ENCODE data around the gene CMSS1.

Gene CMSS1

GRCh38 chr3:100060685-100061484 is 243.2 kb downstream of the CMSS1 start (continued):
- TF ChIP-seq SP7 (tag by site-specific recombination; IDR thresholded peaks at IDR 0.05) (no peak), GLI4 (tag by site-specific recombination; IDR thresholded peaks at IDR 0.05) (no peak), ZNF211 (tag by site-specific recombination; IDR thresholded peaks at IDR 0.05; ENCODE audit: low read depth) (no peak), EGR2 (tag by site-specific recombination; IDR thresholded peaks at IDR 0.05; ENCODE audit: low read depth) (peak; percentile 65), ZNF266 (tag by site-specific recombination; IDR thresholded peaks at IDR 0.05; ENCODE audit: low read depth) (no peak)

GRCh38 chr3:100062665-100063064 is 245.0 kb downstream of the CMSS1 start:
- Histone ChIP-seq H3K4me3 (ENCODE audit: low read depth, low read length) (no peak overlapping the region), H3K4me1 (ENCODE audit: control insufficient read depth, insufficient read depth, low read length) (no peaks in the 10 kb centered on the region), H3K9me3 (ENCODE audit: control insufficient read depth, insufficient read depth, low read depth, low read length) (no peaks in the 10 kb centered on the region), H3K36me3 (ENCODE audit: control insufficient read depth in 2 of 2, insufficient read depth in 1 of 2, low read length in 2 of 2) (no peaks in the 10 kb centered on the region), H3K27ac (ENCODE audit: extremely low read depth, low read depth, low read length) (no peak overlapping the region)
- CTCF ChIA-PET, result interaction anchor here (1.3 kb wide), 1 partner anchor 220 kb away, joined by 5 read pairs; no protein-coding TSS in a partner anchor
- TF ChIP-seq ZNF223 (tag by site-specific recombination; IDR thresholded peaks at IDR 0.05) (no peak), ZNF341 (tag by site-specific recombination; IDR thresholded peaks at IDR 0.05; ENCODE audit: low read depth) (no peak), PRDM10 (tag by site-specific recombination; IDR thresholded peaks at IDR 0.05) (no peak), ZNF701 (tag by site-specific recombination; IDR thresholded peaks at IDR 0.05) (no peak), ZNF768 (tag by site-specific recombination; IDR thresholded peaks at IDR 0.05) (no peak), ZBTB26 (tag by site-specific recombination; optimal IDR thresholded peaks at IDR 0.05) (no peak), ZXDB (tag by site-specific recombination; IDR thresholded peaks at IDR 0.05) (no peak), ZNF174 (tag by site-specific recombination; IDR thresholded peaks at IDR 0.05) (no peak), ZNF660 (tag by site-specific recombination; IDR thresholded peaks at IDR 0.05) (no peak), CTCF (tag by site-specific recombination; IDR thresholded peaks at IDR 0.05) (no peak)
- POLR2A ChIA-PET, result no interaction called here

- H3K36me3 ChIP-seq (ENCODE audit: control insufficient read depth in 2 of 2, insufficient read depth in 1 of 2, low read length in 2 of 2), result no peaks in the 10 kb centered on the region
- no peak overlapping the region for H3K27ac ChIP-seq (ENCODE audit: extremely low read depth, low read depth, low read length)
- no peaks in the 10 kb centered on the region for H3K9me3 ChIP-seq (ENCODE audit: control insufficient read depth, insufficient read depth, low read depth, low read length)
- H3K4me1 ChIP-seq (ENCODE audit: control insufficient read depth, insufficient read depth, low read length), result no peaks in the 10 kb centered on the region
- H3K4me3 ChIP-seq (ENCODE audit: low read depth, low read length), result no peak overlapping the region
- ChIA-PET CTCF (no interaction called here), POLR2A (no interaction called here)
- TF ChIP-seq PATZ1 (tag by site-specific recombination; IDR thresholded peaks at IDR 0.05) (no peak), ZNF433 (tag by site-specific recombination; IDR thresholded peaks at IDR 0.05; ENCODE audit: low read depth) (no peak), ZSCAN5A (tag by site-specific recombination; IDR thresholded peaks at IDR 0.05) (no peak), SCRT1 (tag by site-specific recombination; IDR thresholded peaks at IDR 0.05; ENCODE audit: borderline replicate concordance) (no peak), ELK4 (IDR thresholded peaks at IDR 0.05; ENCODE audit: borderline replicate concordance, low read depth, low read length) (no peak), ZNF610 (tag by site-specific recombination; IDR thresholded peaks at IDR 0.05; ENCODE audit: borderline replicate concordance) (no peak)
Observed at GRCh38 chr3:100063929-100064461, 246.3 kb downstream of the CMSS1 start.
